ENCODE measurements around the gene TACR2. TPM values are rescaled to one million over a fixed set of nuclear protein-coding genes. Genes with fewer than 3 reads are reported as not detected.

Gene TACR2
- total RNA-seq, 4 donors from 2014 or later = 18.9 to 241 (median 78.9) TPM

DNA sequence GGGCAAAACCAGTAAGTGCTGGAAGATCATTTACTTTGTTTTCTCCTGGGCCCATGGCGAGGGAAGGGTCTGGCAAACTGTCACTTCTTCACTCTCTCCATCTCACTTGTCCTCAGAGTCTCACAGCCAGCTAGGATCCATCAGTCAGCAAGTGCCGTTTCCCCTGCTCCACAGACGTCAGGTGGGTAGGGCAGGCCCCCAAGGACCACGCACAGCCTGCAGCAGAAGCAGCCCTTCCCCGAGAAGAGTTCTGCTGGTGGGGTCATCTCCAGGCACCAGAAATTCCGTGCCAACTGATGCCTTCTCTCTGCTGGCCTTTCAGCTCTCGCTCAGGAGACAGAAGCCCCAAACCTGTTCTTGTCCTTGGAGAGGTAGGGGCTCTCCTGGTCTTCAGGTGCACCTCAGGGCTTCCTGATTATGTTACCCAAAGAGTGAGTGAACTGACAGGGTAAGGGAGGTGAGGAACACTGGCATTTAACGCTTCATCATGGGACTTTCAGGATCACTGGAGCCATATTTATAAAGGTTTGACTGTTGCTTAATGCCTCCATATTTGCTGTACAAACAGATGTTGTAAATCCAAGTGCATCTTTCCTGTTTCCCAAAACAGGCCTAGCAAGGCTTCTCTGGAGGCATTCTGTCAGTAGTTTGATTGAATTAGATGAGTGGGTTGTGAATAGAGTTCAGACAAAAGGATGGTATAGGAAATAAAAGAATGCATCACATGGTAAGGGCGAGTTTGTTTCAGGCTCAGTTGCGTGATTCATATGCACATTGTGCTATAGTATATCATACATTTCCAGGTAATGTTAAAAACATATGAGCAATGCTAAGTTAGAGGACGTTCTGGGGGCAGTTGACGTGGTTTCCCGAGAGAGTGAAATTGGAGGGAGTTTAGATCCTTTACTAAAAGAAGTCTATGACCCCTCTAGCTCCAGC is 20.9 kb upstream of the TACR2 start:
- Histone ChIP-seq H3K9me3 (no peaks in the 10 kb centered on the region), H3K27me3 (no peaks in the 10 kb centered on the region), H3K36me3 (no peaks in the 10 kb centered on the region), H3K4me1 (peaks cover 16 to 27% (median 24%) of the 10 kb centered on the region in 4 donors), H3K27ac (peak overlapping the region; percentile 84 to 86 (median 86)), H3K4me3 (no peak overlapping the region)
- TF ChIP-seq POLR2AphosphoS5 (IDR thresholded peaks at IDR 0.05) (no peak), EP300 (IDR thresholded peaks at IDR 0.05; ENCODE audit: low read depth) (no peak), POLR2A (IDR thresholded peaks at IDR 0.05) (no peak)
- TF ChIP-seq, protein P1, sequence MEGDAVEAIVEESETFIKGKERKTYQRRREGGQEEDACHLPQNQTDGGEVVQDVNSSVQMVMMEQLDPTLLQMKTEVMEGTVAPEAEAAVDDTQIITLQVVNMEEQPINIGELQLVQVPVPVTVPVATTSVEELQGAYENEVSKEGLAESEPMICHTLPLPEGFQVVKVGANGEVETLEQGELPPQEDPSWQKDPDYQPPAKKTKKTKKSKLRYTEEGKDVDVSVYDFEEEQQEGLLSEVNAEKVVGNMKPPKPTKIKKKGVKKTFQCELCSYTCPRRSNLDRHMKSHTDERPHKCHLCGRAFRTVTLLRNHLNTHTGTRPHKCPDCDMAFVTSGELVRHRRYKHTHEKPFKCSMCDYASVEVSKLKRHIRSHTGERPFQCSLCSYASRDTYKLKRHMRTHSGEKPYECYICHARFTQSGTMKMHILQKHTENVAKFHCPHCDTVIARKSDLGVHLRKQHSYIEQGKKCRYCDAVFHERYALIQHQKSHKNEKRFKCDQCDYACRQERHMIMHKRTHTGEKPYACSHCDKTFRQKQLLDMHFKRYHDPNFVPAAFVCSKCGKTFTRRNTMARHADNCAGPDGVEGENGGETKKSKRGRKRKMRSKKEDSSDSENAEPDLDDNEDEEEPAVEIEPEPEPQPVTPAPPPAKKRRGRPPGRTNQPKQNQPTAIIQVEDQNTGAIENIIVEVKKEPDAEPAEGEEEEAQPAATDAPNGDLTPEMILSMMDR (IDR thresholded peaks at IDR 0.05) = no peak
- no peak for DNase-seq
- in situ Hi-C loops (cut with MboI; ENCODE audit: low pct_ligation_motif_present in 1 of 4, low pct_unique_long_range_greater_than_20kb in 1 of 4, low sequenced_read_pairs in 3 of 4) (no loop called here), intact Hi-C loops (cut with DNase I; ENCODE audit: low total_unique reads) (no loop called here)
- 86 to 89% methylated on average over 6 to 13 of the region's 13 CpGs for WGBS, 2 donors (ENCODE audit: low coverage in 1 of 2)

DNA sequence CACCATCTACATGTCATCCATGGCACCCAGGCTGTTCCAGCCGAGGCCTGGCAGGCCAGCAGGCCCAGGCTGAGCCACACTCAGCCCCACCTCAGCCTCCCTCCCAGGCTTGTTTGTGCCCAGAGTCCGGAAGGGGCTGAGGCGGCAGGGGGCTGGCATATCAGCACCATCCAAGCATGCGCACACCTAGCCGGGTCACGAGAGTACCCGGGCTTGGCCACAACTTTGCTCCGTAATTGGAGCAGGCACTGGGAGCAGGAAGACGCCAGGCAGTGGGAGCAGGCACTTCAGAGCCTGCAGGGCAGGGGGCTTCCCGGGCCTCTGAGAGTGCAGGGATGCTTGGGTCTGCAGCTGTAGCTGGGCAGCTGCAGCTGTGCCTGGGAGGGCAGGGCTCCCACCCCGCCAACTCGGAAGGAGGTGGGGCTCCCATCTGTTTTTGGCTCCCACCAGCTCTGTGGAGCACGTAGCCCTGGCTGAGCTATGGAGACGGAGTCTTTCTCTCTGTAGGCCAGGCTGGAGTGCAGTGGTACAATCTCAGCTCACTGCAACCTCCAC is 19.3 kb upstream of the TACR2 start:
- H3K27me3 ChIP-seq = no peaks in the 10 kb centered on the region
- H3K4me1 ChIP-seq = peaks cover 16 to 27% (median 24%) of the 10 kb centered on the region in 4 donors
- intact Hi-C loops (cut with DNase I; ENCODE audit: low total_unique reads) = no loop called here
- H3K36me3 ChIP-seq = no peaks in the 10 kb centered on the region
- in situ Hi-C loops (cut with MboI; ENCODE audit: low pct_ligation_motif_present in 1 of 4, low pct_unique_long_range_greater_than_20kb in 1 of 4, low sequenced_read_pairs in 3 of 4) = no loop called here
- TF ChIP-seq EP300 (IDR thresholded peaks at IDR 0.05; ENCODE audit: low read depth) (no peak), POLR2A (IDR thresholded peaks at IDR 0.05) (no peak), POLR2AphosphoS5 (IDR thresholded peaks at IDR 0.05) (no peak)
- TF ChIP-seq, protein P1 (IDR thresholded peaks at IDR 0.05) = no peak
- 98% methylated on average over 11 of the region's 14 CpGs; no CpG with 5 or more reads in 1 of the 2 donors for WGBS, 2 donors (ENCODE audit: low coverage in 1 of 2)
- H3K4me3 ChIP-seq = no peak overlapping the region
- no peaks in the 10 kb centered on the region for H3K9me3 ChIP-seq
- no peak overlapping the region for H3K27ac ChIP-seq
- no peak for DNase-seq

DNA sequence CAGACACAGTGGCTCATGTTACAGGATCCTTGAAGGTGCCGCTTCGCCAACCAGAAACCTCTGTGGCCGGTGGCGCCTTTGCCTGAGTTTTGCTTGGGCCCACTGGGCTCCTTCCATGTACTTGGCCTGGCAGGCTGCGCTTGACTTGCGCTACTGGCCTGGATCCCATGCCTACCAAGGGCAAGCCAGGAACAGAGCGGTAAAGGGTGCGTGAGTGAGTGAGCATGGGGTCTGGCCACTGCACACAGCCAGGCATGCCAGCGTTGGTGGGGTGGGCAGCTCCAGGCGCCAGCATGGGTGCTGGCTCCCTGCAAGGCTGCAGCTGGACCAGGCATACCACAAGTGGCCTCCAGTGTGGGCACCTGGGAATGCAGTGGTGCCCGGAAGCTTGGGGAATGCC is 18.2 kb upstream of the TACR2 start:
- DNase-seq = no peak
- 95 to 100% methylated on average over 2 to 9 of the region's 11 CpGs for WGBS, 2 donors (ENCODE audit: low coverage in 1 of 2)
- TF ChIP-seq POLR2A (IDR thresholded peaks at IDR 0.05) = no peak
- TF ChIP-seq, protein P1 (IDR thresholded peaks at IDR 0.05) = no peak
- TF ChIP-seq EP300 (IDR thresholded peaks at IDR 0.05; ENCODE audit: low read depth) = no peak
- TF ChIP-seq POLR2AphosphoS5 (IDR thresholded peaks at IDR 0.05) = no peak
- H3K4me3 ChIP-seq = no peak overlapping the region
- no peaks in the 10 kb centered on the region for H3K9me3 ChIP-seq
- H3K4me1 ChIP-seq = peaks cover 14 to 26% (median 21%) of the 10 kb centered on the region in 4 donors
- intact Hi-C loops (cut with DNase I; ENCODE audit: low total_unique reads) (no loop called here), in situ Hi-C loops (cut with MboI; ENCODE audit: low pct_ligation_motif_present in 1 of 4, low pct_unique_long_range_greater_than_20kb in 1 of 4, low sequenced_read_pairs in 3 of 4) (no loop called here)
- H3K36me3 ChIP-seq = no peaks in the 10 kb centered on the region
- no peak overlapping the region for H3K27ac ChIP-seq
- no peaks in the 10 kb centered on the region for H3K27me3 ChIP-seq

DNA sequence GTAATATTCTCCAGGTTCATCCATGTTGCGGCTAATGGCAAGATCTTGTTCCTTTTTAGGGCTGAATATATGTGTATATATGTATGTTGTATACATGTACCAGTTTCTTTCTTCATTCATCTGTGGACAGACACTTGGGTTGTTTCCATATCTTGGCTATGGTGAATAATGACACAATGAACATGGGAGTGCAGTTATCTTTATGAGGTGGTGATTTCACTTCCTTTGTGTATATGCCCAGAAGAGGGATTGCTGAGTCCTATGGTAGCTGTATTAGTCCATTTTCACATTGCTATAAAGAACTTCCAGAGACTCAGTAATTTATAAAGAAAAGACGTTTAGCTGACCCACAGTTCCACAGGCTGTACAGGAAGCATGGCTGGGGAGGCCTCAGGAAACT is 17.5 kb upstream of the TACR2 start:
- peak overlapping the region in 2 of 4 donors; percentile 32 to 51 for H3K27ac ChIP-seq
- in situ Hi-C loops (cut with MboI; ENCODE audit: low pct_ligation_motif_present in 1 of 4, low pct_unique_long_range_greater_than_20kb in 1 of 4, low sequenced_read_pairs in 3 of 4) (no loop called here), intact Hi-C loops (cut with DNase I; ENCODE audit: low total_unique reads) (no loop called here)
- DNase-seq = no peak
- H3K9me3 ChIP-seq = no peaks in the 10 kb centered on the region
- TF ChIP-seq, protein P1 (IDR thresholded peaks at IDR 0.05) = no peak
- TF ChIP-seq POLR2AphosphoS5 (IDR thresholded peaks at IDR 0.05) = no peak
- TF ChIP-seq EP300 (IDR thresholded peaks at IDR 0.05; ENCODE audit: low read depth) = no peak
- no peak for TF ChIP-seq POLR2A (IDR thresholded peaks at IDR 0.05)
- no peak overlapping the region for H3K4me3 ChIP-seq
- peaks cover 6 to 18% (median 13%) of the 10 kb centered on the region in 4 donors for H3K4me1 ChIP-seq
- 65 to 100% methylated on average over 1 to 2 of the region's 2 CpGs for WGBS, 2 donors (ENCODE audit: low coverage in 1 of 2)
- no peaks in the 10 kb centered on the region for H3K27me3 ChIP-seq
- no peaks in the 10 kb centered on the region for H3K36me3 ChIP-seq

Data from transverse colon (tissue), 4 donors.